ENCODE measurements around the gene STK4.
"Not testable (repeated sequence)": the region's sequence is repeated elsewhere in the genome, so short reads cannot be mapped to it uniquely, and the experiment has no call there.

The STK4 gene

DNA sequence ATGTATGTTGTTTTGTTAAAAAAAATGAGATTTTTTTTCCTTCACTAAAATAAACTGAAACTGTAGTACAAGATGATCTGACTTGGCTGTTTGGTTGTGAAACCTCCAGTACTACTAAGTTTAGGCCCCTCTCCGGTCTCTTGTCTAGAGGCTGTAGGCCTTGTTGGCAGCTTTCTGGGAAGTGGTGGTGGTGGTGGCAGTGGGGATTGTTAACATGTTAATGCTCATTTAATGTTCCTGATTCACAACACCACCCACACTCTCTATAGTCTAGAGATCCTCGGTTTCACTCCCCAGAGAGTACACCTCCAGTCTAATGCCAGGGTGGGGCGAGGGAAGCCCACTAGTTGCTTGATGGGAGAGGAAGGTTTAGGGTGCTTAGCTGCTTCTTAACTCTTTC is 24.1 kb downstream of the STK4 start:
- peak; percentile 50 for DNase-seq

DNA sequence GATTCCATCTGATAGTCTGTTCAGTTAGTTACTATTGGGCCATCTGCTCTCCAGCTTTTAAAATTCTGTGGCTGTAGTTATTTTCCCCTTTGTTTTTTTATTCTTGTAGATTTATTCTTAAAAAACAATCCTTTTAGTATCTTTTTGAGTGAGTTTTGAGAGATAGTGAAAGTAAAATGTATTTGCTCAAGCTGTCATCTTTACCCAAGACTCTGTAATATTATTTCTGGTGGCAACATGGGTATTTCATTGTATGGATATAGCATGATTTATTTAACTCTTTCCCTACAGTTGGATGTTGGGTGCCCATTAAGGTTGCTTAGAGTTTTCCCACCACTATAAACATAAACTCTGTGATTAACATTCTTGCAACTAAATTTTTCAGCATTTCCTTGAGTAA is 24.6 kb downstream of the STK4 start:
- no peak for DNase-seq

DNA sequence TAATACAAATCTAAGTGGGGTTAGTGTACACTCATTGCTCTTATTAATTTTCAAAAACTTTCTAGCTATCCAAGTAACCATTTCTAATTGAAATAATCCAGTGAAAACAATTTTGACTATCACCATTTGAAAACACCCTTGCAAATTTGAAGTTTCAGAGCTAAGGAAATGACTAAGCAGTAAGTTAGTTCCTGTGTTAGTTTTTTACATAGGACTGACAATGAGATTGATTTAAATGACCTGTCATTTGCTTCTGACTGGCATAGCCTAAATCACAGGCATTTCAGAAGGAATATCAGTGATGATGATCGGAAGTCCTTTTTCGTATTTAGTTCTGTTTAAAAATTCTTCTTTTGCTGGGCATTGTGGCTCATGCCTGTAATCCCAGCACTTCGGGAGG is 27.0 kb downstream of the STK4 start:
- DNase-seq: no peak

DNA sequence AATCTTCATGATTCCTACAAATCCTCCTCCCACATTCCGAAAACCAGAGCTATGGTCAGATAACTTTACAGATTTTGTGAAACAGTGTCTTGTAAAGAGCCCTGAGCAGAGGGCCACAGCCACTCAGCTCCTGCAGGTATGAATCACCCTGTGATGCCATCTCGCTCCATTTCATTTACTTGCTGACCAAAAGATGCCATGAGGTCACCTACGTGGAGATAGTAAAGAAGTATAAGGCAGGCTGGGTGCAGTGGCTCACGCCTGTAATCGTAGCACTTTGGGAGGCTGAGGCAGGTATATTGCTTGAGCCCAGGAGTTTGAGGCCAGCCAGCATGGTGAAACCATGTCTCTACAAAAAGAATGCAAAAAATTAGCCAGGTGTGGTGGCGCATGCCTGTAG is 30.9 kb downstream of the STK4 start:
- no peak for DNase-seq

DNA sequence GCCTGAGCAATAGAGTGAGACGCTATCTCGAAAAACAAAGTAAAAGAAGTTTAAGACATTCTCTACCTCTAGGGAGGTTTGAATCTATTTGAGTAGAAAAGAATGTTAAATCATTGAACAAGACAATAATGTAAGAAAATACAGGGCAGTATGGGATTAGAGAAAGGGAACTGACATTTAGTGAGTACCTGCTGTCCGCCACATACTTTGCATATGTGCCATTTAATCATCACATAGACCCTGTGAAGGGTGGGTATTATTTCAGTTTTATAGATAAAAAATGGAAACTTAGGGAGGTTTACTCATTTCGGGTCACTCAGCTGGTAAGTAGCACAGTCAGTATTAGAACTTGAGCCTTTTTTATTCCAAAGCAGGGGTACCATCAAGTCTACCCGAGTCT is 31.4 kb downstream of the STK4 start:
- no peak for DNase-seq

DNA sequence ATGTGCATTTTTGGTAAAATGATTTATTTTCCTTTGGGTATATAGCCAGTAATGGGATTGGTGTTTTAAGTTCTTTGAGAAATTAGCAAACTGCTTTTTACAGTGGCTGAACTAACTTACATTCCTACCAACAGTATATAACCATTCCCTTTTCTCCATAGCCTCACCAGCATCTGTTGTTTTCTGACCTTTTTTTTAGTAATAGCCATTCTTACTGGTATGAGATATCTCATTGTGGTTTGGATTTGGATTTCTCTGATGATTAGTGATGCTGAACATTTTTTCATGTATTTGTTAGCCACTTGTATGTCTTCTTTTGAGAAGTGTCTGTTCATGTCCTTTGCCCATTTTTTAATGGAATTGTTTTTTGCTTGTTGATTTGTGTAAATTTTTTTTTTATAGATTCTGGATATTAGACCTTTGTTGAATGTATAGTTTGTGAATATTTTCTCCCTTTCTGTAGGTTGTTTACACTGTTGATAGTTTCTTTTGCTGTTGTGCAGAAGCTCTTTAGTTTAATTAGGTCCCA is 42.3 kb downstream of the STK4 start:
- no peak for DNase-seq

DNA sequence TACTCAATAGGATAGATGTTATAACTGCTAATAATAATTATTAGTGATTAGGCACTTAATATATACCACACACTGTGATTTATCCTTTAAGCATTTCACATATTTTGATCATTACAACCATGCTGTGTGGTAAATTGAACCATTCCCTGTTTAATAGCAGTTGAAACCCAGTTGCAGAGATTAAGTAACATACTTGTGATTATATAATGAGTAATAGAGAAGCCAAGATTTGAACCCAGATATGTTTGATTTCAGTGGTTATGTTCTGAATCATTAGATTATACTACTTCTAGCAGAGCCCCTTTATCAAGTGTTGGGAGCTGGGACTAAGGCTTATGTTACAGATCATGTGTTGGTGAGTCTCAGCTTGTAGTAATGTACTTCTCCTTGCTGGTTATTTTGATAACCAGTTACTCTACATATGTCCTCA is 44.1 kb downstream of the STK4 start:
- no peak for DNase-seq

DNA sequence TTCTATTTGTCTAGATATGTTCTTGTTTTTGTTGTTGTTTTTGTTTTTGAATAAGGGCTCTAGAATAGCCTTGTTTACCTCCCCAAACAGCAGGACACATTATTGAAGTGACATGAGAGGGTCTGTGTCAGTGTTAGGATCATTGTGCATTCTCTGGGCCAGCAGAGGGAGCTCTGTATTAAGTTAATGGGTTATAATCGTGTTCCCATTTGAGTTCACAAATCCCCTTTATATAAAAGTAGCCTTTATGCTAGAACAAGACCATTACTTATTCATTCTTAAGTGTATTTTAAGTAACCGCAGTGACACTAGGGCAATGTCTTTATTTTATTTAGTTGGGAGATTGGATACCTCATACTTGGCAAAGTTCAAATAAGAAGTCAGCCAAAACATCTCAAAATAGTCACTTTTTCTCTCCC is 44.8 kb downstream of the STK4 start:
- DNase-seq: peak; percentile 49

DNA sequence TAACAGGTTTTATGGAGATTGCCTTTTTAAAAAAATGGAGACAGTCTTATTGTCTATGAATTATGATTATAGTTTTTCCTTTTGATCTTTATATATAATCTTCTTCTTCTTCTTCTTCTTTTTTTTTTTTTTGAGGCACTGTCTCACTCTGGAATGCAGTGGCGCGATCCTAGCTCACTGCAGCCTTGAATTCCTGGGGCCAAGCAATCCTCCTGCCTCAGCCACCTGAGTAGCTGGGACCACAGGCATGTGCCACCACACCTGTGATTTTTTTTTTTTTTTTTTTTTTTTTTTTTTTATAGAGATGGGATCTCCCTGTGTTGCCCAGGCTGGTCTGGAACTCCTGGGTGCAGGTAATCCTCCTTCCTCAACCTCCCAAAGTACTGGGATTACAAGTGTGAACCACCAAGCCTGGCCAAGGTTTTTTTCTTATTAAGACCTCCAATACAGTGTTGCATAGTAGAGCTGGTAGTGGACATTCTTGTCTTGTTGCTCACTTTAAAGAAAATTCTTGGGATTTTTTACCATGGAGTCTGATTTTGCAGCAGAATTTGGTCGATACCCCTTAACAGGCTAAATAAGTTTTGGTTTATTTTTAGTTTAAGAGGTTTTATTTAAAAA is 46.5 kb downstream of the STK4 start:
- DNase-seq: no peak

DNA sequence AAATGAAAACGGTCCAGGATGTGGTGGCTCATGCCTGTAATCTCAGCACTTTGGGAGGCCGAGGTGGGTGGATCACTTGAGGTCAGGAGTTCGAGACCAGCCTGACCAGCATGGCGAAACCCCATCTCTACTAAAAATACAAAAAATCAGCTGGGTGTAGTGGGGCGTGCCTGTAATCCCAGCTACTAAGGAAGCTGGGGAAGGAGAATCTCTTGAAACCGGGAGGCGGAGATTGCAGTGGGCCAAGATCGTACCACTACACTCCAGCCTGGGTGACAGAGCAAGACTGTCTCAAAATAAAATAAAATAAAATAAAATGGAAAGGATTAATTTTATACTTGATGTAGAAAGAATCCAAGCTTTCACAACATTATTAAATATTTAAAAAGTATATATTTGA is 47.8 kb downstream of the STK4 start:
- not testable (repeated sequence) for DNase-seq

DNA sequence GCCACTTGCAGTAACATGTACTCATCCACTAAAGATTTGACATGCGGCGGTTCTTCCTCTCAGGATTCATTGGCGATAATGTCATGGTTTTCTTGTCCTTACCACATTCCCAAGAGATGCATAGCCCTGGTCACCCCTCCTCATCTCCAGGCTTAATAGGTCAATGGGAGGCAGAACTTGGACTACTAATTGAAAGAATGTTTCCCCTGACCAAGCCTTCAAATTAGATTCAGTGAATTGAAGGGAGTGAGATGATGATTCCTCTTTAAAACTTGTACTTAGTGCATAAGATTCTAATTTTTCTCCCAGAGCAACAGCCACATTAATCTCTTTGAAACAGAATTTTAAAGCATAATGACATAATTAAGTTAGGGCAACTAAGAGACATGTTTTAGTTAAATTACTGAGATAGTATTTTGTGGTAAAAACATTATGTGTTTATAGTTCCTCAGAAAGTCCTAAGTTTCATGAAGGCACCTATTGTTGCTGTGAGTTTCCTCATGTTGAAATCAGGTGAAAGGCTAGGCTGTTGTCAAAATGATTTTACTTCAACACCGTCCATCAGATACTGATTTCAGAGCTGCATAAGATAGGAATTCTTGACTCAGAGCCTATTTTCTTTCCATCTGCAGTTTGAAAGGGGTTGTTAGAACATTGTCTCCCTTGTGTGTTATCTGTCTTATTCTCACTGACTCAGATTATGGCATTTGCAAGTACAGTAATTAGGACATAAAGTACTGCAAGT is 48.5 kb downstream of the STK4 start:
- DNase-seq: no peak

DNA sequence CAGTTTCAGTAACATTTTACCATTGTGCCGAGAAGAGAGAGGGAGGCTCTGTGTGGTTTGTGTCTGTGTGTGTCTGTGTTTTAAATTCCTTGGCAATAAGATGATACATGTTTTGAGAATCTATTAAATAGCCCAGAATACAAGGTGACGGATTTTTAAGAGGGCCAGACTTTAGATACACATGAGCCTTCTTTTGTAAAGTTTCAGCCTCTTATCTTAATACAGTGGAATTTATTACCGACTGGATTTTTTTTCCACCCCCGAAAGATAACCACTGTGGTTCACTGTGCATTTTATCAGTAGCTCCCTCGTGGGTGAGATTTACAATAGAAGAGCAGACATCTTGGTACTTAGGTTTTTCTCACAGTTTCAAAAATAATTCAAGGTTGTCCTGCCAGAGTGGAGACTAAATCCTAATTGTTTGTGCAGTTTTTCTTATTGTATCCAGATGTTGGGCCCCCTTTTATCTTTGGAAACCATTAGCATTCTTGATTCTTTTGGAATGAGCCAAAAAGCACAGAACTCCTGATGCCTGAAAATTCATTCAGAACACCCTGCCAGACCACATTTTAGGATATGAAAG is 49.9 kb downstream of the STK4 start:
- DNase-seq: no peak

DNA sequence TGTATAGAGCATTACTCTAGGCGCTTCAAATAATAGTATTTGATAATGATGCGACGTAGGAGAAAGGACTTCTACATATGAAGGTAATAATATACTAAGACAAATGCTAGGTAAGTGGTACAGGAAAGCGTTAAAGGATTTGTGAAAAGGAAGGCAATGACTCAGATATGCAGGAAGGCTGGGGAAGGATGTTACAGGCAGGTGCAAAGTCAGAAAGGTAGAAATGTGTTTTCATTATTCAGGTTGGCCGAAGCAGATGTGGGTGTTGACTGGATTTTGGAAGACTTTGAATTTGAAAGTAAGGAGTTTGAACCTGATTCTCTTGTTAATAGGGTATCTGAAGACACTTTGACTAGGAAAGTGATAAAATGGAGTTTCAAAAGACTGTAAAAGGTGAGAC is 51.0 kb downstream of the STK4 start:
- no peak for DNase-seq

DNA sequence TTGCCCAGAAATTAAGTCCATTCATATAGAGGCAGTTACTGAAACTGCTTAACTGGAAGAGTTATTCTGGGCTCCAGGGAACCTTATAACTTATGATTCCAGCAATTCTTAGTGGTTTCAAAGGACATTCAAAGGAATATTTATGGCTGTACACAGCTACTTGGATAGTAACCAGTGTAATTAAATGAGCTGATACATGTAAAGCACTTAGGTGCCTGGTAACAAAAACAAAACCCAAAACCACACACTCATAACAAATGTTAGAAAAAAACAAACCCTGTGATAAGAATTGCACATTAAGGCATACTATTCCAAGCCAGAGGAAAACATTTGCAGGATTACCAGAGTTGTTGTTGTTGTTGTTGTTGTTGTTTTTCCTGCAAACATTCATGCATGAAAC is 51.5 kb downstream of the STK4 start:
- DNase-seq: no peak

DNA sequence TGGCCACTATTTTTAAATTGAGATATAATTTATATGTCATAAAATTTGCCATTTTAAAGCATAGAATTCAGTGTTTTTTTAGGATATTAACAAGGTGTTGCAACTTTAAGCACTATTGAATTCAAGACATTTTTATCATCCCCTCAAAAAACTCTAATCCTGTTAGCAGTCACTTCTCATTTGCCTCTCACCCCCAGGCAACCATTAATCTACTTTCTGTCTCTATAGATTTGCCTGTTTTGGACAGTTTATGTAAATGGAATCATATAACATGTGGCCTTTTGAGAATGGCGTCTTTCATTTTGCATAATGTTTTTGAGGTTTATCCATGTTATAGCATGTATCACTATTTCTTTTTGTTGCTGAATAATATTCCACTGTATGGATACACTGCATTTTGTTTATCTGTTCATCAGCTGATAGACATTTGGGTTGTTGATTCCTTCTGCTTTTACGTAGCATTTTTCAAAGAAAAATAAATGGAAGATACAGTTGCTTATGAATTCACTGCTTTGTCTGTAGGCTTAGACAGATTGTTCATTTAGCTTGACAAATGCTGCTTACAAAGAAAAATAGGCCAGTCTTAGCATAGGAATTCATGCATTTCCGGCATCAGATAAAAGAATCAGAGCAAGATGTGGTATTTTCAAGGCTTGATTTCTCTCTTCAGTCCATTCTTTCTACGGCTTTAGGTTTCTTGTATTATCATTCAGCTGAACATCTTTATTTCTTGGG is 52.9 kb downstream of the STK4 start:
- DNase-seq: no peak

DNA sequence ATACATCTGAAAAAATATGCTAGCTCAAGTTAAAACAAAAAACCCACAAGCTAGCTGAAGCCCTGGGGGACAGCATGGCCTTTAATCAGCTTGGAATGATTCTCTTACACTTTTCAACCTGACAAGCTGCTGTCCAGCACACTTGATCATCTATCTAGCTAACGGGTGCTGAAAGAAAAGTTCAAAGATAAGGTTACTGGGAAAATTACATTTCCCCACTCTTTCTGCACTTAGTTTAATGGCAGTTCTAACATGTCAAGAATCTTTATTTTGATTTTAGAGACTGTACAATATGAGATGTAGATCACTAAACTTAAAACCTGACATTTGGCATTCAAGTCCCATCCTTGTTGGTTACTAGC is 53.4 kb downstream of the STK4 start:
- DNase-seq: no peak

DNA sequence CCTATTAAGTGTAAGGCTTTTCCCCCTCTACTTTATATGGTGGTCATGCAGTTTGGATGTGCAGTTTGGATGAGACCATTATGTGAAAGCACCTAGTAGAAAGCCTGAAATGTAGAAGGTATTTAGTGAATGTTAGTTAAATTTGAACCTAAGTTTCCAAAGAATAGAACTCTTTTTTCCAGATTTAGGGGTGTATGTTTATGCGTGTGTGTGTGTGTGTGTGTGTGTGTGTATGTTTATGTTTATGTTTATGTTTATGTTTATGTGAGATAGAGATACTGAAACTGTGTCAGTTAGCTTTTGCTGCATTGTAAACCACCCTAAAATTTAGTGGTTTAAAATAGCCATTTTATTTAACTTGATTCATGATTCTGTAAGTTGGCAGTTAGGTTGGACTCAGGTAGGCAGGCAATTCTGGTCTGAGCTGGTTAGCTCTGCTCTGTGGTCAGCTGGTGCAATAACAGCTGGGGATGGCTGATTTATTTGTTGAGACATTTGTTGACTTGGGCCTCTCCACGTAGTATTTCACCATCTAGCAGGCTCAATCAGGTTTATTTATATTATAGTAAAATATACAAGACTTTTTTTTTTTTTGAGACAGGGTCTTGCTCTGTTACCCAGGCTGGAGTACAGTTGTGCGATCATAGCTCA is 54.0 kb downstream of the STK4 start:
- DNase-seq: no peak

DNA sequence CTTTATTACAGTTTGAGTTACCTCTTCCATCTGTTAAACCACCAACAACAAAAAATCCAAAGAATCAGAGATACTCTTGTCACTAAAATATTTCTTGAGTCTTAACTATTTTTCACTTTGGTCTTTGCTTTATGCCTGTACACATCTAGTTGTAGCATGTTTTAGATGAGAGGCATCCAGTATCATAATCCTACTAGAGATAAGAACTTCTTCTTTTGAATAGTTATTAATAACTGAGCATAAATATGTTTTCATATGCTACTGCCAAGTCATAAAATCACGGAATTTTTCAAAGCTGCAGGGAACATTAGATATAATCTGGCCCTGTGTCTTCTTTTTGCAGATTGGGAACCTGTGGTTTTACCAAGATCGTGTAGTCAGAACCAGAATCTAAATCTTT is 55.3 kb downstream of the STK4 start:
- DNase-seq: no peak

DNA sequence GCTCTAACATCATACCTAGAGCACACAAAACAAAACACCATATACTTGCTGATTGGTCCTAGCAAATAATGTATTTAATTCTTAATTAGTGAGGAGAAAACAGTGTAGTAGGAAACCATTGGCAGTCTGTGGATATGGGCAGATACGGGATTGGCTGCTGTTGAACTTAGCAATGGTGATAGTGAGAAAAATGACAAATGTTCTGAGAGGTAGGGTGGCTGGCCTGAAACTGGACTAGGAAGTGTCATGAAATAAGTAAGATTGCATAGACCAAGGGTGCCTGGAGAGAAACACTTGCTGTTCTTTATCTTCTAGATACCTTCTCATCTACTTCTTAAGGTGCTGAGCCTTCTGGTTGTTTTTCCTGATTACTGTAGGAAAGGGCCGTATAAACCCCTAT is 56.8 kb downstream of the STK4 start:
- not testable (repeated sequence) for DNase-seq

DNA sequence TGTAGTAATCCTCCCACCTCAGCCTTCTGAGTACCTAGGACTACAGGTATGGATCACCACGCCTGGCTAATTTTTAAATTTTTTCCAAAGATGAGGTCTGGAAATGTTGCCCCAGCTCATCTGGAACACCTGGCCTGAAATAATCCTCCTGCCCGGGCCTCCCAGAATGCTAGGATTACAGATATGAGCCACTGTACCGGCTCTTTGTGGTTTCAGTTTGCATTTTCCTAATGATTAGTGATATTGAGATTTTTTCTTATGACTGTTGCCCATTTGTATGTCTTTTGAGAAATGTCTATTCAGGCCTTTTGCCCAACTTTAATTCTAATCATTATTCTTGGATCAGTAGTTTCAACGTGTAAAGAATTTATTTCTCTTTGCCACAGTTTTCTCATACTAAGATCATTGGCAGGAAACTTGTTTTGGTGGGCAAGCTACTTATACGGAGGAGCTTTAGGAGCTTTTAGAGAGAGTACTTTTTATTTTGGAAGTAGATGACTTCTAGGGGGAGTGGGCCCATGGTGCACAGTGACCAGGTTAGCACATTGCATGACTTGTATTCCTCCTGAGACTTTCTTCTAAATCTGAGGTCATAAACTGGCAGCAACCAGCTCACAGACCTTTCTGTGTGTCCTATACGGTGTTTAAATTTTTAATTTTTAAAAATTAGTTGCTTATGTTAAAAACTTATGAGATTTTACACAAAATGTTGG is 62.3 kb downstream of the STK4 start:
- no peak for DNase-seq

DNA sequence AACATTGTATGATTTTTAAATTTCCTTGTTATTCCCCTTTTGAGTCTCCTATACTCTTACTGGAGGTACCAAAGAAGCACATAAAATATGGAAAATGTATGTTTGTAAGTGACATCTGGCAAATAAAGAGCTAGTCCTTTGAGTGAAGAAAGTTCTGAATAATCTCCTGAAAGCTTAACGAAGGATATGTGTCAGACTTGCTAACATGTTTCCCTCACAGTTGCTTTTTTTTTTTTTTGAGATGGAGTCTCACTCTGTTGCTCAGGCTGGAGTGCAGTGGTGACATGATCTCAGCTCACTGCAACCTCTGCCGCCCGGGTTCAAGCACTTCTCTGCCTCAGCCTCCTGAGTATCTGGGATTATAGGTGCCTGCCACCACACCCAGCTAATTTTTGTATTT is 63.6 kb downstream of the STK4 start:
- DNase-seq: no peak

DNA sequence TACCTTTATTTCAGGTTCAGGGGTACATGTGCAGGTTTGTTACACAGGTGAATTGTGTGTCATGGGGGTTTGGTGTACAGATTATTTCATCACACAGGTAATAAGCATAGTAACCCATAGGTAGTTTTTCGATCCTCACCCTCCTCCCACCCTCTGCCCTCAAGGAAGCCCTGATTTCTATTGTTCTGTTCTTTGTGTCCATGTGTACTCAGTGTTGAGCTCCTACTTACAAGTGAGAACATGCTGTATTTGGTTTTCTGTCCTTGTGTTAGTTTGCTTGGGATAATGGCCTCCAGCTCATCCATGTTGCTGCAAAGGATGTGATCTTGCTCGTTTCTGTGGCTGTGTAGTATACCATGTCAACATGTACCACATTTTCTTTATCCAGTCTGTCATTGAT is 66.0 kb downstream of the STK4 start:
- DNase-seq: no peak

All from activated naive CD4-positive, alpha-beta T cell treated with anti-CD3 and anti-CD28 coated beads, Interleukin-2, amount 50 U/mL, for 16 hours (primary cell).